Breast epithelium (tissue), 3 donors: ENCODE data around the gene SLC2A3.

Source experiments
- POLR2A ChIP-seq: fragments of 450-650 bp; IDR thresholded peaks from one replicate; pipeline ENCODE4 v1.6.1; 2016; ENCODE audit warnings: antibody characterized with exemption, mild to moderate bottlenecking, moderate library complexity
- TF ChIP-seq, protein P1 (sequence below), 3 donors: fragments of 450-650 bp; IDR thresholded peaks; one replicate each; pipeline ENCODE4 v1.5.1; 2016 to 2017; ENCODE audit warnings: antibody characterized with exemption in 3 of 3, mild to moderate bottlenecking in 3 of 3, moderate library complexity in 3 of 3

- TF ChIP-seq, protein P1, sequence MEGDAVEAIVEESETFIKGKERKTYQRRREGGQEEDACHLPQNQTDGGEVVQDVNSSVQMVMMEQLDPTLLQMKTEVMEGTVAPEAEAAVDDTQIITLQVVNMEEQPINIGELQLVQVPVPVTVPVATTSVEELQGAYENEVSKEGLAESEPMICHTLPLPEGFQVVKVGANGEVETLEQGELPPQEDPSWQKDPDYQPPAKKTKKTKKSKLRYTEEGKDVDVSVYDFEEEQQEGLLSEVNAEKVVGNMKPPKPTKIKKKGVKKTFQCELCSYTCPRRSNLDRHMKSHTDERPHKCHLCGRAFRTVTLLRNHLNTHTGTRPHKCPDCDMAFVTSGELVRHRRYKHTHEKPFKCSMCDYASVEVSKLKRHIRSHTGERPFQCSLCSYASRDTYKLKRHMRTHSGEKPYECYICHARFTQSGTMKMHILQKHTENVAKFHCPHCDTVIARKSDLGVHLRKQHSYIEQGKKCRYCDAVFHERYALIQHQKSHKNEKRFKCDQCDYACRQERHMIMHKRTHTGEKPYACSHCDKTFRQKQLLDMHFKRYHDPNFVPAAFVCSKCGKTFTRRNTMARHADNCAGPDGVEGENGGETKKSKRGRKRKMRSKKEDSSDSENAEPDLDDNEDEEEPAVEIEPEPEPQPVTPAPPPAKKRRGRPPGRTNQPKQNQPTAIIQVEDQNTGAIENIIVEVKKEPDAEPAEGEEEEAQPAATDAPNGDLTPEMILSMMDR (IDR thresholded peaks at IDR 0.05): no peak
- no peak for TF ChIP-seq POLR2A
These were observed 8.5 kb downstream of the SLC2A3 start for GRCh38 chr12:7927470-7927869.
